ENCODE data around the gene BCL3.

Gene BCL3

DNA sequence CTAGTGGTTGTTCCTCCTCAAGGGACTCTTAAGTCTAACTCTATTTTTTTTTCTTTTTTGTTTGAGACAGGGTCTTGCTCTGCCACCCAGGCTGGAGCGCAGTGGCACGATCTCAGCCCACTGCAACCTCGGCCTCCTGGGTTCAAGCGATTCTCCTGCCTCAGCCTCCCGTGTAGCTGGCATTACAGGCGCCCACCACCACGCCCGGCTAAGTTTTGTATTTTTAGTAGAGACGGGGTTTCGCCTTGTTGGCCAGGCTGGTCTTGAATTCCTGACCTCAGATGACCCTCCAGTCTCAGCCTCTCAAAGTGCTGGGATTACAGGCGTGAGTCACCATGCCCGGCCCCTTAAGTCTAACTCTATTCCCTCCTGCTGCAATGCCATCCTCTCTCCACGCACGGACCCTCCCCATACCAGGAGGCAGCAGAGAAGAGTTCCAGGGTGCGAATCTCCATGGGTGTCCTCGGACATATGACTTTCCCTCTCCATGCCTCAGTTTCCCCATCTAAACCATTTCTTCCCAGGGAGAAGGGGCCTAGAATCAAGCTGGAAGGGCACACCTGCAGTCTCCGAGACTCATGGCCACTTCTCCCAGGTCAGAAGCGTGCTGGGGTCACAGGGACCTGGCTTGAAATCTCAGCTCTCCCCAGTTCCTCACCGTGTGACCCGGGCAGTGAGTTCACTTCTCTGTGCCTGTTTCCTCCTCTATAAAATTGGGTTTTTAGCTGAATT is 6.0 kb upstream of the BCL3 start:
- 90 to 92% methylated on average over 13 to 17 of the region's 20 CpGs for WGBS, 2 experiments (ENCODE audit: insufficient coverage in 2 of 2)
- Histone ChIP-seq H3K36me3 (ENCODE audit: control insufficient read depth, insufficient read depth, low read length) (no peaks in the 10 kb centered on the region), H3K9me3 (ENCODE audit: control insufficient read depth, low read length) (no peaks in the 10 kb centered on the region), H3K4me3 (ENCODE audit: extremely low read depth, insufficient read depth, low read length, poor library complexity, severe bottlenecking) (no peak overlapping the region), H3K27ac (ENCODE audit: low read depth, low read length, severe bottlenecking) (peak overlapping the region; percentile 89), H3K4me1 (ENCODE audit: control insufficient read depth, insufficient read depth, low read length, poor library complexity, severe bottlenecking) (peaks cover 14% of the 10 kb centered on the region)

DNA sequence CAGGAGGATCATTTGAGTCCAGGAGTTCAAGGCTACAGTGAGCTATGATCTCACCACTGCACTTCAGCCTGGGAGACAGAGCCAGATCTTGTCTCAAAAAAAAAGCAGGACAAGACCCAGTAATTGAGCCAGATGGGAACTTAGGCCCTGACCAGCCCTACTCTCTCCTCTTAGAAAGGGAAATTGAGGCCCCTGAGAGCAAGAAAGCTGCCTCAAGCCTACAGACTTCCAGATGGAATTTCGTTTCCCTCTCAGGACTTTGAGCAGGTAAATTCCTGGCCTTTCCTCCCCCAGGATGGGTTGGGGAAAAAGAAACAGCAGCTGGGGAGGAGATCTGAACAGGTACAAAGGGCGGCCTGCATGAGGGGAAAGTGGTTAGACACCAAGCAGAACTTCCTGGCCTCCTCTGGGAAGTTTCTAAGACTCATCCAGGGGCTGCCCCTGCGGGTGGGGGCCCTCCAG is 3.6 kb upstream of the BCL3 start:
- Histone ChIP-seq H3K27ac (ENCODE audit: low read depth, low read length, severe bottlenecking) (no peak overlapping the region), H3K36me3 (ENCODE audit: control insufficient read depth, insufficient read depth, low read length) (no peaks in the 10 kb centered on the region), H3K4me3 (ENCODE audit: extremely low read depth, insufficient read depth, low read length, poor library complexity, severe bottlenecking) (no peak overlapping the region), H3K4me1 (ENCODE audit: control insufficient read depth, insufficient read depth, low read length, poor library complexity, severe bottlenecking) (peaks cover 14% of the 10 kb centered on the region), H3K9me3 (ENCODE audit: control insufficient read depth, low read length) (no peaks in the 10 kb centered on the region)
- WGBS, 2 experiments (ENCODE audit: insufficient coverage in 2 of 2), result 57% methylated on average over 1 to 2 of the region's 3 CpGs

DNA sequence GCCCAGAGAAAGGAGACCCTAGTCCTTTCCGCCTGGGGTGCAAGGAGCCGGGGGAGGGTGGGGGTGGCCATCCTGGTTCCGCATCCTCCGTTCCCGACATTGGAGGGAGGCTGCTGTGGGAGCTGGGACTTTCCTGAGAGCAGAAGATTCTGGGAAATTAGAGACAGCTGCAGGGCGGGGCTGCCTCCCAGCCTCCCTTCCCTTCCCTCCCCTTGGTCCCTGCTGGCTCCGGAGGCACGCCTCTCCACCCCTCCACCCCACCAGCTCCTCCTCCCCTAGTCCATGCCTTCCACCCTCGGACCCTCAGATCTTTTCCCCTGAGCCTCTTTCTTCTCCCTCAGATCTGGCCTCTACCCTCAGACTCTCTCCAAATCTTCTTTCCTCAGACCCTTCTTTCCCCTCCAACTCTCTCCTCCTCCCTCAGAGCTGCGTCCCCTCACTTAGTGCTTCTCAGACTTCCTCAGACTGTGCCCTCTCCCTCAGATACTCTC is 3.1 kb upstream of the BCL3 start:
- Histone ChIP-seq H3K4me3 (ENCODE audit: extremely low read depth, insufficient read depth, low read length, poor library complexity, severe bottlenecking) (no peak overlapping the region), H3K27ac (ENCODE audit: low read depth, low read length, severe bottlenecking) (no peak overlapping the region), H3K4me1 (ENCODE audit: control insufficient read depth, insufficient read depth, low read length, poor library complexity, severe bottlenecking) (peaks cover 14% of the 10 kb centered on the region), H3K9me3 (ENCODE audit: control insufficient read depth, low read length) (no peaks in the 10 kb centered on the region), H3K36me3 (ENCODE audit: control insufficient read depth, insufficient read depth, low read length) (no peaks in the 10 kb centered on the region)
- 21 to 38% methylated on average over 4 to 7 of the region's 10 CpGs for WGBS, 2 experiments (ENCODE audit: insufficient coverage in 2 of 2)

DNA sequence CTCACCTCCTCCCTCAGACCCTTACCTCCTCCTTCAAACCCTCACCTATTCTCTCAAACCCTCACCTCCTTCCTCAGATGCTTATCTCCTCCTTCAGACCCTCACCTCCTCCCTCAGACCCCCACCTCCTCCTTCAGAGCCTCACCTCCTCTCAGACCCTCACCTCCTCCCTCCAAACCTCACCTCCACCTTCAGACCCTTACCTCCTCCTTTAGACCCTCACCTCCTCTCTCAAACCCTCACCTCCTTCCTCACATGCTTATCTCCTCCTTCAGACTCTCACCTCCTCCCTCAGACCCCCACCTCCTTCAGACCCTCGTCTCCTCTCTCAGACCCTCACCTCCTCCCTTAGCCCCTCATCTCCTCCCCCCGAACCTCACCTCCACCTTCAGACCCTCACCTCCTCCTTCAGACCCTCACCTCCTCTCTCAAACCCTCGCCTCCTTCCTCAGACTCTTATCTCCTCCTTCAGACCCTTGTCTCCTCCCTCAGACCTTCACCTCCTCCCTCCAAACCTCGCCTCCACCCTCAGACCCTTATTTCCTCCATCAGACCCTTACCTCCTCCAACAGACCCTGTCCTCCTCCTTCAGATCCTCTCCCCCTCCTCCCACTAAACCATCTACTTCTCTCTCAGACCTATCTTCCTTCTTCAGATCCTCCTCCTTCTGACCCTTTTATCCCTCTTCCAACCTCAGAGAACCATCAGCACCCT is 2.5 kb upstream of the BCL3 start:
- no peaks in the 10 kb centered on the region for H3K36me3 ChIP-seq (ENCODE audit: control insufficient read depth, insufficient read depth, low read length)
- WGBS, 2 experiments (ENCODE audit: insufficient coverage in 2 of 2), result 76 to 82% methylated on average over 4 of the region's 4 CpGs
- H3K4me3 ChIP-seq (ENCODE audit: extremely low read depth, insufficient read depth, low read length, poor library complexity, severe bottlenecking), result no peak overlapping the region
- H3K9me3 ChIP-seq (ENCODE audit: control insufficient read depth, low read length), result no peaks in the 10 kb centered on the region
- H3K4me1 ChIP-seq (ENCODE audit: control insufficient read depth, insufficient read depth, low read length, poor library complexity, severe bottlenecking), result peaks cover 14% of the 10 kb centered on the region
- H3K27ac ChIP-seq (ENCODE audit: low read depth, low read length, severe bottlenecking), result no peak overlapping the region

DNA sequence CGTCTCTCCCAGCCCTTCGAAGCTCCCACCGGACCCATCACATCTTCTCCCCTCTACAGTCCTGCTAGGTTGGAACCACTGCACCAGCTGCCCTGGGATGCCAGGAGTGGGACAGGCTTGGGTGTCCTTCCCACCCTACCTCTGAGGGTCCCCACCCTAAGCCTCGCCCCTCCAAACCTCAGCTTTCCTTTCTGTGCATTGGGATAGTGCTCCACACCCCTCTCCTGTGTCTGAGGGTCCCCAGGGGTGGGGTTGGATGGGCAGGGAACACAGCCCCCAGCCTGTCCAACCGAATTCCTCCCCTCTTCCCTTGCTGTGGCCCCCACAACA is 1.9 kb upstream of the BCL3 start:
- H3K4me3 ChIP-seq (ENCODE audit: extremely low read depth, insufficient read depth, low read length, poor library complexity, severe bottlenecking), result no peak overlapping the region
- peaks cover 14% of the 10 kb centered on the region for H3K4me1 ChIP-seq (ENCODE audit: control insufficient read depth, insufficient read depth, low read length, poor library complexity, severe bottlenecking)
- H3K36me3 ChIP-seq (ENCODE audit: control insufficient read depth, insufficient read depth, low read length), result peaks cover 2% of the 10 kb centered on the region
- no peaks in the 10 kb centered on the region for H3K9me3 ChIP-seq (ENCODE audit: control insufficient read depth, low read length)
- 87 to 97% methylated on average over 3 of the region's 5 CpGs for WGBS, 2 experiments (ENCODE audit: insufficient coverage in 2 of 2)
- H3K27ac ChIP-seq (ENCODE audit: low read depth, low read length, severe bottlenecking), result no peak overlapping the region

DNA sequence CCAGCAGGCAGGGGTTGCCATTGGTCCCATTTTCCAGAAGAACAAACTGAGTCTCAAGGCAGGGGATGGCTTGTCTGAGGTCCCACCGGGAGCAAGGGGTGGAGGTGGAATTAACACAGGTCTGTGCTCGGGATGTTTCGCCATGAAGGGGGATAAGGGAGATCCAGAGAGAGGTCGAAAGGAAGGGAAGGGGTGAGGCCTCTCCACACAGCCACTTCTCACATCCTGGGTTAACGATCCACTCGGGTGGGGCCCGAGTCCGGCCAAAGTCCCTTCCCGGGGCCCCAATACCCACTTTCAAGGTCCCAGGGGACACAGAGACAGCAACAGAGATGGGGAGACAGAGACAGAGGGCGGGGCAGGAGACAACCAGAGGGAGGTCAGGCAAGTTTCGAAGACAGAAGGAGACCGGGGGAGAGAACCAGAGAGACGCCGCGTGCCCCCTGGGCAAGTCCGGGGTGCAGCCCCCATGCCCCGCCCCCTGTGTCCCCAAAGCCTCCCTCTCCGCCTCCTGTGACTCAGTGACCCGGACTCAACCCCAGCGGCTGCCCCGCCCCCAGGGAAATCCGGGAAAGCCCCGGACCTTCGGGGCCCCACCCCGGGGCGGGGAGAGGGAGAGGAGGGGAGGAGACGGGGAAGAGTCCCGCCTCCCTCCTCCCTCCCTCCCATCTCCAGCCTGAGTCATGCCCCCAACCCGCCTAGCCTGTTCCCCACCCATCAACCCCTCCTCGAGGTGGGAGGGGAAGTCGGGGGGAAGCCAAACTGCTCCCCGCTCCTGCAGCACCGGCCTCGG is 1.4 kb upstream of the BCL3 start:
- Histone ChIP-seq H3K4me1 (ENCODE audit: control insufficient read depth, insufficient read depth, low read length, poor library complexity, severe bottlenecking) (peaks cover 10% of the 10 kb centered on the region), H3K4me3 (ENCODE audit: extremely low read depth, insufficient read depth, low read length, poor library complexity, severe bottlenecking) (peak overlapping the region; percentile 47), H3K36me3 (ENCODE audit: control insufficient read depth, insufficient read depth, low read length) (peaks cover 2% of the 10 kb centered on the region), H3K27ac (ENCODE audit: low read depth, low read length, severe bottlenecking) (no peak overlapping the region), H3K9me3 (ENCODE audit: control insufficient read depth, low read length) (no peaks in the 10 kb centered on the region)
- WGBS, 2 experiments (ENCODE audit: insufficient coverage in 2 of 2), result 5 to 12% methylated on average over 13 to 14 of the region's 34 CpGs

DNA sequence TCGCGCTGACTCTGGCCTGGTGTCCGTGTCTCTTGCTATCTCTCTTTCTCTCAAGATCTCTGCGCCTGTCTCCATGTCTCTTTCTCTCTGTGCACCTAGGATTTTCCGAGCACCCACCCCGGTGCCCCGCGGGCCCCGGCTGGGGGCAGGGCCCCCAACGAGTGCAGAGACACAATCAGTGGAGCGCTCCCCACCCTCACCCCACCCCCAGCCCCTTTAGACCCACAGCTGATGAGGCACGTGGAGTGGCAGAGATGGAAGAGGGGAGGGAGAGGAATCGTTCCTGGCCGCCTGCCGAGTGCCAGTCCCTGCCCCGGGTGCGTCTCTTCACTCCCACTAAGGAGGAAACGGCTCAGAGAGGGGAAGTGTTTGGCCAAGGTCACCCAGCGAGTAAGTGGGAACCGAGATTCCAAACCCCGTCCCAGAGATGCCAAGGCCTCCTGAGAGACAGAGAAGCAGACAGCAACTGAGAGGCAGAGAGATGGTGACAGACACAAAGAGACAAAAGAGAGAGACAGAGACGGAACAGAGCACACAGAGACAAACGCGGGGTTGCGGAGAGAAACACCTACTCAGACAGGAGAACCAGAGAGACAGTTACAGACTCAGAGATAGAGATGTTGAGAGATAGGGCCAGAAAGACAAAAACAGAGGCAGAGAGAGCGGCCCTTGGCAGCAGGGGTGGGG is 626 bp upstream of the BCL3 start:
- Histone ChIP-seq H3K36me3 (ENCODE audit: control insufficient read depth, insufficient read depth, low read length) (peaks cover 2% of the 10 kb centered on the region), H3K27ac (ENCODE audit: low read depth, low read length, severe bottlenecking) (no peak overlapping the region), H3K9me3 (ENCODE audit: control insufficient read depth, low read length) (no peaks in the 10 kb centered on the region), H3K4me1 (ENCODE audit: control insufficient read depth, insufficient read depth, low read length, poor library complexity, severe bottlenecking) (peaks cover 7% of the 10 kb centered on the region), H3K4me3 (ENCODE audit: extremely low read depth, insufficient read depth, low read length, poor library complexity, severe bottlenecking) (peak overlapping the region; percentile 47)
- WGBS, 2 experiments (ENCODE audit: insufficient coverage in 2 of 2), result 0 to 1% methylated on average over 15 to 17 of the region's 26 CpGs

DNA sequence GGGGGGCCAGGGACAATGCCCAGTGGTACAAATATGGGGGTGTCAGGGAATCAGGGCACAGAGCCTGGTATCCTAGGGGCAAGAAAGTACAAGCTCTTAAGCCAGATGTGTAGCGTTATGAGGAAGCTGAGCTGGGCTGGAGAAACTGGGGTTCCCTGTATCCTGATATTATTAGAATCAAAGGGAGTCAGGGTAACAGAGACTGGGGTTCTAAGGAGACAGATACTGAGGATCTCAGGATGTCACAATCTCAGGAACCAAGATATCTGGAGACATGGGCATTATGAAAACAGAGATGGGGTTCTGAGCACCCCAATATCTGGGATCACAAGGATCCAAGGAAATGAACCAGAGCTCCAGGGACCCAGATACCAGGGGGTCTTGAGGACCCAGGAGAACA is 784 bp downstream of the BCL3 start:
- no peak overlapping the region for H3K27ac ChIP-seq (ENCODE audit: low read depth, low read length, severe bottlenecking)
- H3K36me3 ChIP-seq (ENCODE audit: control insufficient read depth, insufficient read depth, low read length), result peaks cover 2% of the 10 kb centered on the region
- H3K4me3 ChIP-seq (ENCODE audit: extremely low read depth, insufficient read depth, low read length, poor library complexity, severe bottlenecking), result peak overlapping the region; percentile 47
- WGBS, 2 experiments (ENCODE audit: insufficient coverage in 2 of 2), result 77 to 100% methylated on average over 1 of the region's 1 CpG
- H3K4me1 ChIP-seq (ENCODE audit: control insufficient read depth, insufficient read depth, low read length, poor library complexity, severe bottlenecking), result peaks cover 12% of the 10 kb centered on the region
- H3K9me3 ChIP-seq (ENCODE audit: control insufficient read depth, low read length), result no peaks in the 10 kb centered on the region

DNA sequence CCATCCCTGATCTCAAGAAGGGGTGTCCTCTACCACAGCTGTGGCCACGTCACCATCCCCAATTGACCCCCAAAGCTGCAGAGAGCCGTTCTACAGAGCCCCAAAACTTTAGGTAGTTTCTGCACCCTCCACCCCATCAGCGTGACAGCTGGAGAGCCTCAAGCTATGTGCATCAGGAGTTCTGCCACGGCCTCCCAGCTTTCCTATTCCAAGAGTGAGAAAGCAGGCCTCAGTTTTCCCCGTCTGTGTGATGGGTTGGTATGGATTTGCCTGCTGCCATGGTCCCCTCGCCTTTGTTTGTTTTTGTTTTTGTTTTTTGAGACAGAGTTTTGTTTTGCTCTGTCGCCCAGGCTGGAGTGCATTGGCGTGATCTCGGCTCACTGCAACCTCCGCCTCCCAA is 1.5 kb downstream of the BCL3 start:
- 93 to 100% methylated on average over 6 of the region's 10 CpGs for WGBS, 2 experiments (ENCODE audit: insufficient coverage in 2 of 2)
- Histone ChIP-seq H3K27ac (ENCODE audit: low read depth, low read length, severe bottlenecking) (no peak overlapping the region), H3K4me3 (ENCODE audit: extremely low read depth, insufficient read depth, low read length, poor library complexity, severe bottlenecking) (no peak overlapping the region), H3K36me3 (ENCODE audit: control insufficient read depth, insufficient read depth, low read length) (peaks cover 2% of the 10 kb centered on the region), H3K4me1 (ENCODE audit: control insufficient read depth, insufficient read depth, low read length, poor library complexity, severe bottlenecking) (peaks cover 19% of the 10 kb centered on the region), H3K9me3 (ENCODE audit: control insufficient read depth, low read length) (no peaks in the 10 kb centered on the region)

DNA sequence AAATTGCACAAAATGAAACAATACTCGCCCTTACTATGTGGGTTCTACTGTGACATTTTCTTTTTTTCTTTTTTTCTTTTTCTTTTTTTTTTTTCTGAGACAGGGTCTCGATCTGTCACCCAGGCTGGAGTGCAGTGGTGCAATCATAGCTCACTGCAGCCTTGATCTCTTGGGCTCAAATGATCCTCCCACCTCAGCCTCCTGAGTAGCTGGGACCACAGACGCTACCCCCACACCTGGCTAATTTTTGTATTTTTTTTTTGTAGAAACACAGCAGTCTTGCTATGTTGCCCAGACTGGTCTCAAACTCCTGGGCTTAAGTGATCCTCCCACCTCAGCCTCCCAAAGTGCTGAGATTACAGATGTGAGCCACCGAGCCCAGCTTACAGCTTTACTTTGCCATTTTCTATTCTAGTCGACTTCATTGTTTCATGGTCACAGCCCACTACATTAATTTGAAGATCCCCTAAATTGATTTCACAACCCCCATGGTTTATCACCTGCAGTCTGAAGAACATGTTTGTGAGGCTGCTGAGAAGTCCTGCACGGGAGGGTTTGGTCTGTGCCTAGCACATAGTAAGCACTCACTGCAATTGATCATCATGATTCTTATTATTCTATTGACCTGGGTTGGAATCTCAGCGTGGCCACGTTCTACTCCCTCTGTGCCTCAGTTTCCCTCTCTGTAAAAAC is 3.8 kb downstream of the BCL3 start:
- no peaks in the 10 kb centered on the region for H3K9me3 ChIP-seq (ENCODE audit: control insufficient read depth, low read length)
- H3K27ac ChIP-seq (ENCODE audit: low read depth, low read length, severe bottlenecking), result no peak overlapping the region
- no peak overlapping the region for H3K4me3 ChIP-seq (ENCODE audit: extremely low read depth, insufficient read depth, low read length, poor library complexity, severe bottlenecking)
- peaks cover 23% of the 10 kb centered on the region for H3K4me1 ChIP-seq (ENCODE audit: control insufficient read depth, insufficient read depth, low read length, poor library complexity, severe bottlenecking)
- WGBS, 2 experiments (ENCODE audit: insufficient coverage in 2 of 2), result 84 to 98% methylated on average over 5 to 6 of the region's 8 CpGs
- H3K36me3 ChIP-seq (ENCODE audit: control insufficient read depth, insufficient read depth, low read length), result peaks cover 2% of the 10 kb centered on the region
